GM12873 (cell line): Measurements from ENCODE around the gene ABHD13.

ENCODE experiments used
- TF ChIP-seq, protein P1 (sequence below): IDR thresholded peaks from 2 replicates; pipeline ENCODE4 v1.5.1; 2012; ENCODE audit warnings: low read depth, mild to moderate bottlenecking, moderate library complexity, low read length, control low read depth; ENCODE audit not compliant: insufficient read depth; ENCODE audit errors: missing control alignments

ABHD13 gene

DNA sequence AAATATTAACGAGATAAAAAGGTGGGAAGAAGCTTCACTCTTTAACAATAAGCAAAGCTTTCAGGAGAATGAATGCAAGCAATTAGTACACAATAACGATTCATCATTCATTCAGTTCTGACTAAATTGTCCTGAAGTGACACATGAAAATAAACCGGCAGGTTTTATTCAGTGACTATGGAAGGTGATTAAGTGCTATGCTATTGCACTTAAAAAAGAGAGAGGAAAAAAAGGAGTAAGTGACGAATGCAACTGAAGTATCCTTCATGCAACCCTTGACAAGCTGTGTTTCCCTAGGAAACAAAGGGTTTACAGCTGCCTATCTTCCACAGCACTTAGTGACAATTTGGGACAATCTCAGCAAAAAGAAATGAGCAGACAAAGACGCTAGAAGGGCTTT, 4.2 kb upstream of the ABHD13 start:
- TF ChIP-seq, protein P1, sequence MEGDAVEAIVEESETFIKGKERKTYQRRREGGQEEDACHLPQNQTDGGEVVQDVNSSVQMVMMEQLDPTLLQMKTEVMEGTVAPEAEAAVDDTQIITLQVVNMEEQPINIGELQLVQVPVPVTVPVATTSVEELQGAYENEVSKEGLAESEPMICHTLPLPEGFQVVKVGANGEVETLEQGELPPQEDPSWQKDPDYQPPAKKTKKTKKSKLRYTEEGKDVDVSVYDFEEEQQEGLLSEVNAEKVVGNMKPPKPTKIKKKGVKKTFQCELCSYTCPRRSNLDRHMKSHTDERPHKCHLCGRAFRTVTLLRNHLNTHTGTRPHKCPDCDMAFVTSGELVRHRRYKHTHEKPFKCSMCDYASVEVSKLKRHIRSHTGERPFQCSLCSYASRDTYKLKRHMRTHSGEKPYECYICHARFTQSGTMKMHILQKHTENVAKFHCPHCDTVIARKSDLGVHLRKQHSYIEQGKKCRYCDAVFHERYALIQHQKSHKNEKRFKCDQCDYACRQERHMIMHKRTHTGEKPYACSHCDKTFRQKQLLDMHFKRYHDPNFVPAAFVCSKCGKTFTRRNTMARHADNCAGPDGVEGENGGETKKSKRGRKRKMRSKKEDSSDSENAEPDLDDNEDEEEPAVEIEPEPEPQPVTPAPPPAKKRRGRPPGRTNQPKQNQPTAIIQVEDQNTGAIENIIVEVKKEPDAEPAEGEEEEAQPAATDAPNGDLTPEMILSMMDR = no peak

DNA sequence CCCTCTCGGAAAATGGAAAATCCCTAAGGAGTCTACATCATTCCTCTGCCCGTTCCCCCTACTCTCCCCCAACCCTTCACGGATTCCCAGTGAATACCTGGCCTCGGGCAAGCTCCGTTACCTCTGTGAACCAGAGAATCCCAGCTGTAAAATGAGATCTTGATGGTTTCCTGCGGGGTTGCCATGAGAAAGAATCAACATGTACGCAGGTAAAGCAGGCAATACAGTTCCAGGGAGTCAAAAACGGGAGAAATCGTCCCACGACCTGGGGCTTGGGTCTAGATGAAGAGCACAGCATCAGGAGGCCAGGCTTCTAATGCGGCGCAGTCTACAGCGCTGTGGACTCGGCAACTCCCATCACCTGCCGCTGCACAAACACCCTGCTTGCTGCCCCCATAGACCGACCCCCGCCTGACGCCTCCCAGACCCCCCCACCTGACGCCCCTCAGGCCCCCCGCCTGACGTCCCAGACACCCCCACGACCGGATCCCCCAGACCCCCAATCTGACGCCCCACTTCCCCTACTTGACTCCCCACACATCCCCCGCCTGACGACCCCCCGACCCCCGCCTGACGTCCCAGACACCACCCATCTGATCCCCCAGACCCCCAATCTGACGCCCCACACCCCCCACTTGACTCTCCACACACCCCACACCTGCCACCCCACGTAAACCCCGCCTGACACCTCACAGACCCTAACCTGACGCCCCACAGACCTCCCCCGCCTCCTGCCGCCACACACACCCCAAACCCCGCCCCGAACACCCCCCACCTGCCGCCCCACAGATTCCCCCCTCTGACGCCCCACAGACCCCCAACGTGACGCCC, 3.5 kb upstream of the ABHD13 start:
- TF ChIP-seq, protein P1 = no peak

DNA sequence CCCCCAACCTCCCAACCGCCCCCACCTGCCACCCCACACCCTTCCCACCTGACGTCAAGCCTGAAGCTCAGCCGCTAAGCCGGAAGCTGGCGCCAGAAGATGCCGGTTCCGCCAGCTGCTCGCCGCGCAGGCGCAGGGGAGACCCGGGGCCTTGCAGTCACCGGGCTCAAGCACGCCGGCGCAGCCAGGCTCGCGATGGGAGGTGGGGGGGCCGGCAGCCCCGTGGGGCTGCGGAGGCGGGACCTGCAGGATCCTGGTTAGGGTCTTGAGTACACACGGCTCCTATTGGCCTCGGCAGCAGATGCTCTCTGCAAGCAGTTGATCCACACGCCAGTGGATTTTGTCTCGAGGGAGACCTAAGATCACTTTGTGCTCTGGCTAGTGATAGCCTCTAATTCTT, 2.8 kb upstream of the ABHD13 start, which contains the start of gene LIG4:
Gene LIG4 (minus strand): TSS at position 101 of the 400 bp plus-strand sequence. CDS start 4,268 bp downstream, outside the sequence.
- TF ChIP-seq, protein P1 = no peak

GRCh38 chr13:108220041-108220440, 1.8 kb downstream of the ABHD13 start:
- TF ChIP-seq, protein P1 = no peak

GRCh38 chr13:108223687-108224503, 5.7 kb downstream of the ABHD13 start:
- TF ChIP-seq, protein P1 = no peak

DNA sequence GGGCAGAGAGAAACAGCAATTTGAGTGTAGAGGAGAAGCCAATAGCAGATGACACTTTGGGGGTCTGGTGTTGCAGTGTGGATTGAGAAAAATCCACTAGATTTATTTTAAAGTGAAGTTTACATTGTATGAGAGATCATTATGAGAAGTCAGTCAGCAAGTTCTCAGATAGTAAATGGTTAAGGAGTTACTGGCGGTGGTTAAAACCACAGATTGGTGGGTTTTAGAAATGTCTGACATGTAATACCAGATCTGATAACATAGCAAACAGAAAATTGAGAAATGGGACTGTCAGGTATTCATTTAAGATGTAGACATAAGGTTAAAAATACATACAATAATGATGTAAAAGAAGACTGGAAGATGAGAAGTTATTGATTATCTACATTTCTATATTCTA, 7.2 kb downstream of the ABHD13 start:
- TF ChIP-seq, protein P1 = no peak

- TF ChIP-seq, protein P1 = no peak
Measured at GRCh38 chr13:108226184-108226583, 8.0 kb downstream of the ABHD13 start.
